Peyer's patch (tissue), 4 donors: ENCODE measurements around the gene OVAAL. TPM values are rescaled to one million over a fixed set of nuclear protein-coding genes. Genes with fewer than 3 reads are reported as not detected.
"Not testable (repeated sequence)": the region's sequence is repeated elsewhere in the genome, so short reads cannot be mapped to it uniquely, and the experiment has no call there.

Experiments
- DNase-seq, 3 donors: peaks; one replicate each; pipeline ENCODE4 v3.0.0-alpha.2; 2017 to 2019
- H3K27ac ChIP-seq, 4 donors: fragments of 200-600 bp; sonication (generic); one replicate each; pipeline ENCODE4 v1.5.1; 2016 to 2019
- H3K27me3 ChIP-seq, 2 donors: fragments of 200-600 bp; sonication (generic); one replicate each; pipeline ENCODE4 v1.5.1; 2019
- H3K36me3 ChIP-seq, 3 donors: fragments of 200-600 bp; sonication (generic); one replicate each; pipeline ENCODE4 v1.5.1; 2016 to 2019
- H3K4me1 ChIP-seq, 4 donors: fragments of 200-600 bp; sonication (generic); one replicate each; pipeline ENCODE4 v1.5.1; 2016 to 2019
- H3K4me3 ChIP-seq, 4 donors: fragments of 200-600 bp; sonication (generic); 1 replicate in 3 of 4; 2 replicates in 1 of 4; pipeline ENCODE4 v1.5.1; 2016 to 2019; ENCODE audit warnings: mild to moderate bottlenecking in 1 of 4
- H3K9me3 ChIP-seq, 4 donors: fragments of 200-600 bp; sonication (generic); one replicate each; pipeline ENCODE4 v1.5.1; 2016 to 2019; ENCODE audit warnings: mild to moderate bottlenecking in 1 of 4
- POLR2A ChIP-seq, 2 donors: fragments of 450-650 bp; IDR thresholded peaks; one replicate each; pipeline ENCODE4 v1.5.1; 2017; ENCODE audit warnings: antibody characterized with exemption in 2 of 2, mild to moderate bottlenecking in 2 of 2, moderate library complexity in 2 of 2
- total RNA-seq, 4 donors: library from RNA; depleted of rRNA; stranded (reverse); fragments of >200 nt; gene quantifications; one replicate each; pipeline ENCODE4 v1.1.0, GENCODE V29; 2016
- TF ChIP-seq, protein P1 (sequence below), 6 experiments: fragments of 450-650 bp in 4 of 6; fragments of 200-600 bp in 2 of 6; sonication (generic) in 1 of 6; IDR thresholded peaks; one replicate each; pipeline ENCODE4 v1.5.1; 2017 to 2019; ENCODE audit warnings: antibody characterized with exemption in 6 of 6, mild to moderate bottlenecking in 3 of 6, moderate library complexity in 1 of 6

The OVAAL gene
- total RNA-seq, 4 donors from 2014 or later = not detected

DNA sequence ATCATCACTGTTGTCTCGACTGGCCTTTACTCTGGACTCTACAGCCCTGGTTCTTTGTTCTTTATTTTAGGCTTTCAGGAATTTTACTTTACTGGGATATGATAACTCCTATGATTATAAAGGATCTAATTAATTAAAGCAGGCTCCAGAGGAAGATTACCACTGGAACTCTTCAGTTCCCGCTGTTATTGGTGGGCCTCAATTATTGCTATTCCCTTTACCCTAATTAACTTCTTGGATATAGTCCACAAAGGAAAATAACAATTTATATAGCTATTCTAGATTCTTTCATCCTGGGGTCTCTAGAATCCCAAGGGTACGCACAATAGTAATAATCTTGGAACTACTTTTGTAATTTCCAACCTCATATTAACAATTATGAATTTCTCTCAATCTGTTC, 8.5 kb upstream of the OVAAL start:
- no peak for DNase-seq
- no peaks in the 10 kb centered on the region for H3K36me3 ChIP-seq
- TF ChIP-seq POLR2A (IDR thresholded peaks at IDR 0.05) = no peak
- TF ChIP-seq, protein P1, sequence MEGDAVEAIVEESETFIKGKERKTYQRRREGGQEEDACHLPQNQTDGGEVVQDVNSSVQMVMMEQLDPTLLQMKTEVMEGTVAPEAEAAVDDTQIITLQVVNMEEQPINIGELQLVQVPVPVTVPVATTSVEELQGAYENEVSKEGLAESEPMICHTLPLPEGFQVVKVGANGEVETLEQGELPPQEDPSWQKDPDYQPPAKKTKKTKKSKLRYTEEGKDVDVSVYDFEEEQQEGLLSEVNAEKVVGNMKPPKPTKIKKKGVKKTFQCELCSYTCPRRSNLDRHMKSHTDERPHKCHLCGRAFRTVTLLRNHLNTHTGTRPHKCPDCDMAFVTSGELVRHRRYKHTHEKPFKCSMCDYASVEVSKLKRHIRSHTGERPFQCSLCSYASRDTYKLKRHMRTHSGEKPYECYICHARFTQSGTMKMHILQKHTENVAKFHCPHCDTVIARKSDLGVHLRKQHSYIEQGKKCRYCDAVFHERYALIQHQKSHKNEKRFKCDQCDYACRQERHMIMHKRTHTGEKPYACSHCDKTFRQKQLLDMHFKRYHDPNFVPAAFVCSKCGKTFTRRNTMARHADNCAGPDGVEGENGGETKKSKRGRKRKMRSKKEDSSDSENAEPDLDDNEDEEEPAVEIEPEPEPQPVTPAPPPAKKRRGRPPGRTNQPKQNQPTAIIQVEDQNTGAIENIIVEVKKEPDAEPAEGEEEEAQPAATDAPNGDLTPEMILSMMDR (IDR thresholded peaks at IDR 0.05) = no peak
- H3K27ac ChIP-seq = no peak overlapping the region
- H3K4me3 ChIP-seq = no peak overlapping the region
- H3K9me3 ChIP-seq = no peaks in the 10 kb centered on the region
- no peaks in the 10 kb centered on the region for H3K4me1 ChIP-seq
- H3K27me3 ChIP-seq = no peaks in the 10 kb centered on the region

- Histone ChIP-seq H3K36me3 (no peaks in the 10 kb centered on the region), H3K27me3 (no peaks in the 10 kb centered on the region), H3K27ac (no peak overlapping the region), H3K4me3 (no peak overlapping the region), H3K9me3 (no peaks in the 10 kb centered on the region), H3K4me1 (no peaks in the 10 kb centered on the region)
- DNase-seq = no peak
- TF ChIP-seq, protein P1 (IDR thresholded peaks at IDR 0.05) = no peak
- no peak for TF ChIP-seq POLR2A (IDR thresholded peaks at IDR 0.05)
Observed at GRCh38 chr1:180551997-180552396, 6.8 kb upstream of the OVAAL start.

GRCh38 chr1:180553046-180553445, 5.7 kb upstream of the OVAAL start:
- DNase-seq, H3K36me3 ChIP-seq, H3K4me3 ChIP-seq, H3K9me3 ChIP-seq, H3K27me3 ChIP-seq, H3K27ac ChIP-seq, H3K4me1 ChIP-seq: not testable (repeated sequence)

GRCh38 chr1:180555411-180555810, 3.4 kb upstream of the OVAAL start:
- no peak for DNase-seq
- no peaks in the 10 kb centered on the region for H3K36me3 ChIP-seq
- TF ChIP-seq, protein P1 (IDR thresholded peaks at IDR 0.05) = no peak
- no peak for TF ChIP-seq POLR2A (IDR thresholded peaks at IDR 0.05)
- H3K4me1 ChIP-seq = no peaks in the 10 kb centered on the region
- H3K9me3 ChIP-seq = no peaks in the 10 kb centered on the region
- no peaks in the 10 kb centered on the region for H3K27me3 ChIP-seq
- H3K4me3 ChIP-seq = no peak overlapping the region
- no peak overlapping the region for H3K27ac ChIP-seq

DNA sequence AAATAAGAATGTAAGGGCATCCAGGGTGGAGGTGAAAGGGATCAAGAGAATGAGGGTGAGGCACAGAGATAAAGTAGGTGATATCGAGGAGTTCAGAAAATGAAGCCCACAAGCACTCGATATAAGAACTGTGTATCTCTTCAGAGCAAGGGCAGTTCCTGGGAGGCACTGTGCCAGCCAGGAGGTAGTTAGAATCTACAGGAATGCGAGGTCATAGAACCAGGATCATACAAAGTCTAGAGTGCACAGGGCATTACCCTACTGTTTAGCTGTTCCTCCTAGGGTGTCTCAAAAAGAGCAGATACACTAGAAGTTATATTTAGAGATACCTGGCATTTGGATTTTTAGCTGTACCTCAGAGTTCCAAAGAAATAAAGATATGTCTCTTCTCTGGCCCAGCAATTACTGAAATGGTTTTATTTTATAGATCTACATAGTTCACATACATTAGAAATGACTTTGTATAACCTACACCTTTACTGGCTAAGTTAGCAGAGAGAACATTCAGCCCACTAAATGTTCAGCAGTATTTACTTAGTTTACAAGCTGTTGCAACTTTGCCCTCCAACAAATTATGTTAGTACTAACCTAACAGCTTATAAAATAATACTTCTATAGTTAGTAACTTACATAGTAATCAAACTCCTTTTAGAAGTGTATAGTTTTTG, 1.6 kb downstream of the OVAAL start:
- H3K36me3 ChIP-seq = no peaks in the 10 kb centered on the region
- DNase-seq = peak in 2 of 3 donors; percentile 76 to 82
- TF ChIP-seq, protein P1 (IDR thresholded peaks at IDR 0.05) = no peak
- TF ChIP-seq POLR2A (IDR thresholded peaks at IDR 0.05) = no peak
- peak overlapping the region in 2 of 4 donors; percentile 18 to 57 for H3K27ac ChIP-seq
- peaks cover 0 to 8% (median 0%) of the 10 kb centered on the region in 4 donors for H3K4me1 ChIP-seq
- H3K9me3 ChIP-seq = no peaks in the 10 kb centered on the region
- no peaks in the 10 kb centered on the region for H3K27me3 ChIP-seq
- no peak overlapping the region for H3K4me3 ChIP-seq

GRCh38 chr1:180560868-180561600, 2.3 kb downstream of the OVAAL start:
- Histone ChIP-seq H3K4me3 (no peak overlapping the region), H3K27me3 (no peaks in the 10 kb centered on the region), H3K4me1 (peaks cover 0 to 8% (median 0%) of the 10 kb centered on the region in 4 donors), H3K36me3 (no peaks in the 10 kb centered on the region), H3K9me3 (no peaks in the 10 kb centered on the region), H3K27ac (peak overlapping the region in 2 of 4 donors; percentile 18 to 57)
- DNase-seq = no peak
- TF ChIP-seq POLR2A (IDR thresholded peaks at IDR 0.05) = no peak
- TF ChIP-seq, protein P1 (IDR thresholded peaks at IDR 0.05) = no peak
